Measurements from ENCODE around the gene ABHD11. TPM values are rescaled to one million over a fixed set of nuclear protein-coding genes. Genes with fewer than 3 reads are reported as not detected.
A peak's percentile ranks its signal among the peaks of the same experiment; 100 is the strongest.

ABHD11 gene
- total RNA-seq, 1 experiment from 2014 or later = 18.9 TPM

GRCh38 chr7:73742753-73743641 is 4.4 kb upstream of the ABHD11 start:
- H3K36me3 Mint-ChIP-seq (ENCODE audit: insufficient read depth, unreplicated experiment) = no peaks in the 10 kb centered on the region
- H3K27ac Mint-ChIP-seq (ENCODE audit: low read depth, unreplicated experiment) = no peak overlapping the region
- H3K4me1 Mint-ChIP-seq (ENCODE audit: insufficient read depth, unreplicated experiment) = peaks cover 2% of the 10 kb centered on the region
- DNase-seq (ENCODE audit: unreplicated experiment) = no peak
- ChIA-PET CTCF (interaction anchor here (1.1 to 1.2 kb wide), 2 partner anchors 13 to 136 kb away, joined by 3 read pairs; no protein-coding TSS in a partner anchor), POLR2A (no interaction called here)
- H3K4me3 Mint-ChIP-seq (ENCODE audit: unreplicated experiment) = no peak overlapping the region
- intact Hi-C loops (cut with micrococcal nuclease) = loop anchor here (10.0 kb wide), 1 partner anchor 62 kb away; no protein-coding TSS in a partner anchor
- no peaks in the 10 kb centered on the region for H3K9me3 Mint-ChIP-seq (ENCODE audit: unreplicated experiment)
- TF ChIP-seq CTCF (IDR thresholded peaks at IDR 0.05; ENCODE audit: unreplicated experiment) = no peak
- no TSS peak for BruUV-seq (replicated peaks)
- no peaks in the 10 kb centered on the region for H3K27me3 Mint-ChIP-seq (ENCODE audit: insufficient read depth, unreplicated experiment)

- Mint-ChIP-seq H3K4me3 (ENCODE audit: unreplicated experiment) (no peak overlapping the region), H3K9me3 (ENCODE audit: unreplicated experiment) (no peaks in the 10 kb centered on the region), H3K27me3 (ENCODE audit: insufficient read depth, unreplicated experiment) (no peaks in the 10 kb centered on the region), H3K36me3 (ENCODE audit: insufficient read depth, unreplicated experiment) (peaks cover under 1% of the 10 kb centered on the region), H3K4me1 (ENCODE audit: insufficient read depth, unreplicated experiment) (peaks cover 5% of the 10 kb centered on the region), H3K27ac (ENCODE audit: low read depth, unreplicated experiment) (no peak overlapping the region)
- intact Hi-C loops (cut with micrococcal nuclease) = loop anchor here (10.0 kb wide), 1 partner anchor 62 kb away; no protein-coding TSS in a partner anchor
- POLR2A ChIA-PET = no interaction called here
- no peak for DNase-seq (ENCODE audit: unreplicated experiment)
- TF ChIP-seq CTCF (IDR thresholded peaks at IDR 0.05; ENCODE audit: unreplicated experiment) = no peak
- CTCF ChIA-PET = interaction anchor here (0.6 kb wide), 1 partner anchor 130 kb away, joined by 3 read pairs; no protein-coding TSS in a partner anchor
- no TSS peak for BruUV-seq (replicated peaks)
Measured at GRCh38 chr7:73742338-73742752, 3.7 kb upstream of the ABHD11 start.

- no peaks in the 10 kb centered on the region for H3K27me3 Mint-ChIP-seq (ENCODE audit: insufficient read depth, unreplicated experiment)
- no peak overlapping the region for H3K27ac Mint-ChIP-seq (ENCODE audit: low read depth, unreplicated experiment)
- DNase-seq (ENCODE audit: unreplicated experiment) = no peak
- CTCF ChIA-PET = interaction anchor here (1.4 to 5.0 kb wide), 2 partner anchors 102 to 114 kb away, joined by 5 to 35 read pairs; no protein-coding TSS in a partner anchor
- no TSS peak for BruUV-seq (replicated peaks)
- intact Hi-C loops (cut with micrococcal nuclease) = loop anchor here (10.0 kb wide), 1 partner anchor 63 kb away; no protein-coding TSS in a partner anchor
- H3K4me1 Mint-ChIP-seq (ENCODE audit: insufficient read depth, unreplicated experiment) = peaks cover 5% of the 10 kb centered on the region
- H3K4me3 Mint-ChIP-seq (ENCODE audit: unreplicated experiment) = no peak overlapping the region
- H3K9me3 Mint-ChIP-seq (ENCODE audit: unreplicated experiment) = no peaks in the 10 kb centered on the region
- no peak for TF ChIP-seq CTCF (IDR thresholded peaks at IDR 0.05; ENCODE audit: unreplicated experiment)
- POLR2A ChIA-PET = no interaction called here
- peaks cover 8% of the 10 kb centered on the region for H3K36me3 Mint-ChIP-seq (ENCODE audit: insufficient read depth, unreplicated experiment)
Measured at GRCh38 chr7:73741600-73741999, 3.0 kb upstream of the ABHD11 start.

GRCh38 chr7:73740771-73741170 is 2.2 kb upstream of the ABHD11 start:
- intact Hi-C loops (cut with micrococcal nuclease) = loop anchor here (10.0 kb wide), 1 partner anchor 64 kb away; no protein-coding TSS in a partner anchor
- Mint-ChIP-seq H3K4me1 (ENCODE audit: insufficient read depth, unreplicated experiment) (peaks cover 5% of the 10 kb centered on the region), H3K27ac (ENCODE audit: low read depth, unreplicated experiment) (no peak overlapping the region), H3K4me3 (ENCODE audit: unreplicated experiment) (peak overlapping the region; percentile 46), H3K9me3 (ENCODE audit: unreplicated experiment) (no peaks in the 10 kb centered on the region), H3K36me3 (ENCODE audit: insufficient read depth, unreplicated experiment) (peaks cover 14% of the 10 kb centered on the region), H3K27me3 (ENCODE audit: insufficient read depth, unreplicated experiment) (no peaks in the 10 kb centered on the region)
- DNase-seq (ENCODE audit: unreplicated experiment) = no peak
- BruUV-seq (replicated peaks) = no TSS peak
- CTCF ChIA-PET = interaction anchor here (0.6 to 5.0 kb wide), 5 partner anchors 64 to 222 kb away, joined by 3 to 35 read pairs (median 4); no protein-coding TSS in a partner anchor
- no peak for TF ChIP-seq CTCF (IDR thresholded peaks at IDR 0.05; ENCODE audit: unreplicated experiment)
- POLR2A ChIA-PET = interaction anchor here (0.6 kb wide), 1 partner anchor 68 kb away, joined by 3 read pairs; no protein-coding TSS in a partner anchor
